Mesenchymal stem cell (in vitro differentiated cells and primary cell): ENCODE results near the gene GCH1.

Source experiments
- DNase-seq: peaks from one replicate; pipeline ENCODE4 v3.0.0-alpha.2; 2013
- H2AFZ ChIP-seq: one replicate; pipeline ENCODE4 v1.6.1; 2013; ENCODE audit warnings: low read depth, mild to moderate bottlenecking, control low read depth, inconsistent platforms, low read length, moderate library complexity
- H2AK5ac ChIP-seq: 2 replicates; pipeline ENCODE4 v1.6.1; 2013; ENCODE audit warnings: low read length, moderate library complexity, mild to moderate bottlenecking, inconsistent platforms; ENCODE audit not compliant: severe bottlenecking
- H2BK120ac ChIP-seq: one replicate; pipeline ENCODE4 v1.6.1; 2013; ENCODE audit warnings: low read depth, mild to moderate bottlenecking, inconsistent platforms, low read length, moderate library complexity
- H2BK12ac ChIP-seq, 2 experiments: one replicate each; pipeline ENCODE4 v1.6.1; 2013; ENCODE audit warnings: inconsistent platforms in 2 of 2, low read length in 2 of 2, mild to moderate bottlenecking in 2 of 2, moderate library complexity in 2 of 2, control low read depth in 1 of 2
- H2BK15ac ChIP-seq: one replicate; pipeline ENCODE4 v1.6.1; 2013; ENCODE audit warnings: mild to moderate bottlenecking, low read depth, inconsistent platforms; ENCODE audit not compliant: poor library complexity, severe bottlenecking
- H2BK5ac ChIP-seq: 2 replicates; pipeline ENCODE4 v1.6.1; 2013; ENCODE audit warnings: low read depth, mild to moderate bottlenecking, low read length, control low read depth, inconsistent platforms; ENCODE audit not compliant: poor library complexity, severe bottlenecking
- H3K14ac ChIP-seq, 2 experiments: one replicate each; pipeline ENCODE4 v1.6.1; 2013; ENCODE audit warnings: inconsistent platforms in 2 of 2, low read length in 2 of 2, control low read depth in 1 of 2, mild to moderate bottlenecking in 1 of 2, moderate library complexity in 1 of 2
- H3K18ac ChIP-seq, 2 experiments: one replicate each; pipeline ENCODE4 v1.6.1; 2013; ENCODE audit warnings: inconsistent platforms in 2 of 2, low read length in 2 of 2, control low read depth in 1 of 2, low read depth in 1 of 2, mild to moderate bottlenecking in 1 of 2
- H3K23ac ChIP-seq, 2 experiments: one replicate each; pipeline ENCODE4 v1.6.1; 2013; ENCODE audit warnings: inconsistent platforms in 2 of 2, low read length in 2 of 2, mild to moderate bottlenecking in 2 of 2, moderate library complexity in 2 of 2, control low read depth in 1 of 2
- H3K27ac ChIP-seq: 2 replicates; pipeline ENCODE4 v1.5.1; 2013; ENCODE audit warnings: mild to moderate bottlenecking, moderate library complexity, low read length, control low read depth, inconsistent platforms; ENCODE audit not compliant: poor library complexity, severe bottlenecking
- H3K27me3 ChIP-seq, 2 experiments: 2 replicates each; pipeline versions ENCODE4 v1.6.1 to v1.7.0; 2013; ENCODE audit warnings: low read length in 2 of 2, mild to moderate bottlenecking in 2 of 2, moderate library complexity in 2 of 2, control low read depth in 1 of 2, inconsistent platforms in 1 of 2; ENCODE audit not compliant: control insufficient read depth in 1 of 2, insufficient read depth in 1 of 2
- H3K36me3 ChIP-seq, 2 experiments: 2 replicates each; pipeline versions ENCODE4 v1.6.1 to v1.7.0; 2013; ENCODE audit warnings: low read length in 2 of 2, control low read depth in 1 of 2, inconsistent platforms in 1 of 2, low read depth in 1 of 2, mild to moderate bottlenecking in 1 of 2; ENCODE audit not compliant: insufficient read depth in 2 of 2, control insufficient read depth in 1 of 2
- H3K4ac ChIP-seq, 2 experiments: one replicate each; pipeline ENCODE4 v1.6.1; 2013; ENCODE audit warnings: inconsistent platforms in 2 of 2, low read length in 2 of 2, mild to moderate bottlenecking in 2 of 2, moderate library complexity in 2 of 2, control low read depth in 1 of 2, low read depth in 1 of 2
- H3K4me1 ChIP-seq: 2 replicates; pipeline ENCODE4 v1.6.1; 2013; ENCODE audit warnings: low read depth, low read length, control low read depth; ENCODE audit not compliant: control insufficient read depth, insufficient read depth
- H3K4me2 ChIP-seq: 2 replicates; pipeline ENCODE4 v1.6.1; 2013; ENCODE audit warnings: low read length, mild to moderate bottlenecking, inconsistent platforms; ENCODE audit not compliant: poor library complexity, severe bottlenecking
- H3K4me3 ChIP-seq, 2 experiments: 2 replicates each; pipeline versions ENCODE4 v1.5.1 to v1.7.0; 2013; ENCODE audit warnings: low read length in 2 of 2, mild to moderate bottlenecking in 2 of 2, control low read depth in 1 of 2, low read depth in 1 of 2; ENCODE audit not compliant: insufficient read depth in 1 of 2
- H3K79me1 ChIP-seq: replicated peaks from 2 replicates; pipeline ENCODE4 v1.6.1; 2013; ENCODE audit warnings: mild to moderate bottlenecking, control low read depth, low read length, inconsistent platforms; ENCODE audit not compliant: poor library complexity, severe bottlenecking
- H3K9ac ChIP-seq: 2 replicates; pipeline ENCODE4 v1.7.0; 2013; ENCODE audit warnings: mild to moderate bottlenecking, low read length, moderate library complexity
- H3K9me3 ChIP-seq: 2 replicates; pipeline ENCODE4 v1.7.0; 2013; ENCODE audit warnings: mild to moderate bottlenecking, low read length; ENCODE audit not compliant: control insufficient read depth
- H4K8ac ChIP-seq: one replicate; pipeline ENCODE4 v1.6.1; 2013; ENCODE audit warnings: inconsistent platforms, mild to moderate bottlenecking, low read length, moderate library complexity
- H4K91ac ChIP-seq: one replicate; pipeline ENCODE4 v1.6.1; 2013; ENCODE audit warnings: mild to moderate bottlenecking, low read length, inconsistent platforms
- WGBS: methylation state at CpG from one replicate; pipeline ENCODE4 v1.1.7; 2013; ENCODE audit warnings: mixed read lengths; 5-methylcytosine and 5-hydroxymethylcytosine counted together

The GCH1 gene

GRCh38 chr14:54857830-54858269, 44.8 kb downstream of the GCH1 start:
- WGBS = 100% methylated on average over 1 of the region's 1 CpG
- no peak overlapping the region for H3K14ac ChIP-seq
- H3K36me3 ChIP-seq = no peaks in the 10 kb centered on the region
- no peak overlapping the region for H3K23ac ChIP-seq
- H3K18ac ChIP-seq = no peak overlapping the region
- no peak overlapping the region for H2BK120ac ChIP-seq
- no peak for DNase-seq
- H3K9ac ChIP-seq = peak overlapping the region; percentile 40
- no peak overlapping the region for H2AK5ac ChIP-seq
- H2BK12ac ChIP-seq = no peak overlapping the region
- no peak overlapping the region for H2AFZ ChIP-seq
- H3K4ac ChIP-seq = no peak overlapping the region
- H3K4me1 ChIP-seq = no peaks in the 10 kb centered on the region
- H3K27ac ChIP-seq = no peak overlapping the region
- H4K8ac ChIP-seq = no peak overlapping the region
- H3K79me1 ChIP-seq = no peaks in the 10 kb centered on the region
- H3K9me3 ChIP-seq = no peaks in the 10 kb centered on the region
- no peaks in the 10 kb centered on the region for H3K27me3 ChIP-seq
- no peak overlapping the region for H2BK15ac ChIP-seq
- no peak overlapping the region for H3K4me2 ChIP-seq
- H3K4me3 ChIP-seq = no peak overlapping the region
- no peak overlapping the region for H2BK5ac ChIP-seq
- no peak overlapping the region for H4K91ac ChIP-seq

- Histone ChIP-seq H4K91ac (no peak overlapping the region), H3K4ac (no peak overlapping the region), H3K9ac (no peak overlapping the region), H3K36me3 (no peaks in the 10 kb centered on the region), H3K9me3 (no peaks in the 10 kb centered on the region), H3K27ac (no peak overlapping the region), H4K8ac (no peak overlapping the region), H2AK5ac (no peak overlapping the region), H2BK15ac (no peak overlapping the region), H3K14ac (no peak overlapping the region), H3K4me1 (no peaks in the 10 kb centered on the region), H2AFZ (no peak overlapping the region), H3K23ac (no peak overlapping the region), H3K18ac (no peak overlapping the region), H2BK12ac (no peak overlapping the region), H3K4me2 (no peak overlapping the region), H2BK5ac (no peak overlapping the region), H3K4me3 (no peak overlapping the region), H3K79me1 (no peaks in the 10 kb centered on the region), H3K27me3 (no peaks in the 10 kb centered on the region), H2BK120ac (no peak overlapping the region)
- DNase-seq = no peak
- 94% methylated on average over 3 of the region's 4 CpGs for WGBS
Measured at GRCh38 chr14:54856152-54856551, 46.5 kb downstream of the GCH1 start.

GRCh38 chr14:54854181-54854580, 48.4 kb downstream of the GCH1 start:
- Histone ChIP-seq H2BK5ac (no peak overlapping the region), H3K4ac (no peak overlapping the region), H3K9ac (no peak overlapping the region), H2BK120ac (no peak overlapping the region), H4K91ac (no peak overlapping the region), H4K8ac (no peak overlapping the region), H2BK15ac (no peak overlapping the region), H3K14ac (no peak overlapping the region), H2AFZ (no peak overlapping the region), H2AK5ac (no peak overlapping the region), H3K4me1 (no peaks in the 10 kb centered on the region), H3K27ac (no peak overlapping the region), H3K4me2 (no peak overlapping the region), H3K18ac (no peak overlapping the region), H3K9me3 (no peaks in the 10 kb centered on the region), H3K36me3 (no peaks in the 10 kb centered on the region), H3K27me3 (no peaks in the 10 kb centered on the region), H3K23ac (no peak overlapping the region), H3K4me3 (no peak overlapping the region), H3K79me1 (no peaks in the 10 kb centered on the region), H2BK12ac (no peak overlapping the region)
- DNase-seq = no peak
- WGBS = no CpG with 5 or more reads among the region's 2 CpGs

GRCh38 chr14:54853339-54853738, 49.3 kb downstream of the GCH1 start:
- H3K27me3 ChIP-seq = no peaks in the 10 kb centered on the region
- H2BK5ac ChIP-seq = no peak overlapping the region
- no peaks in the 10 kb centered on the region for H3K4me1 ChIP-seq
- no peaks in the 10 kb centered on the region for H3K79me1 ChIP-seq
- no peak overlapping the region for H2AK5ac ChIP-seq
- no peaks in the 10 kb centered on the region for H3K36me3 ChIP-seq
- no peak overlapping the region for H3K27ac ChIP-seq
- no peak overlapping the region for H3K4me2 ChIP-seq
- no peak overlapping the region for H3K4me3 ChIP-seq
- H2BK120ac ChIP-seq = no peak overlapping the region
- WGBS = 94% methylated on average over 3 of the region's 3 CpGs
- H4K8ac ChIP-seq = no peak overlapping the region
- no peak overlapping the region for H2AFZ ChIP-seq
- H3K18ac ChIP-seq = no peak overlapping the region
- H3K9ac ChIP-seq = no peak overlapping the region
- H3K14ac ChIP-seq = no peak overlapping the region
- DNase-seq = no peak
- no peak overlapping the region for H2BK15ac ChIP-seq
- H2BK12ac ChIP-seq = no peak overlapping the region
- H3K9me3 ChIP-seq = no peaks in the 10 kb centered on the region
- H3K4ac ChIP-seq = no peak overlapping the region
- no peak overlapping the region for H3K23ac ChIP-seq
- no peak overlapping the region for H4K91ac ChIP-seq
